ENCODE results near the gene TBC1D22A. TPM values are rescaled to one million over a fixed set of nuclear protein-coding genes. Genes with fewer than 3 reads are reported as not detected.

The TBC1D22A gene
- total and polyA plus RNA-seq, 11 donors = 9.4 to 30.7 (median 18.6) TPM

DNA sequence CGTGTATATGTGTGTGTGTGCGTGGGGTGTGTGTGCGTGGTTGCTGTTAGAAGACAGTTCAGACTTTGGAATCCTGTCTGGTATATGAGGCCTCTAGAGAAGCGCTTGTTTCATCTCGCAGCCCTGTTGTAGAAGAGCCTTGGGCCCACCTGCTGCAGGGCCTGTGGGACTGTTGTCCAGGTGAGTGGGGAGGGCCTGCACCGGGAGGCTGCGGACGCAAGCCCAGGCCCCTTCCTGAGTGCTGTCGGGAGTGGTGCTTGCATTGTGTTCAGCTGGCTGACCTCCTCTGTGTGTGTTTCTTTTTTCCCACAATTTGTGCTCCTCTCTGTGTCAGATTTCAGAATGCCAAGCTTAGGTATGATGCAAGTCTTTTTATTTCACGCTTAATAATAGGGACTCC is 128.4 kb downstream of the TBC1D22A start:
- Histone ChIP-seq H3K4me3 (no peak overlapping the region), H3K27ac (no peak overlapping the region), H3K4me1 (peaks cover 0 to 22% (median 13%) of the 10 kb centered on the region in 12 donors), H3K9me3 (no peaks in the 10 kb centered on the region), H3K27me3 (no peaks in the 10 kb centered on the region), H3K36me3 (peaks cover 0 to 74% (median 21%) of the 10 kb centered on the region in 9 donors)
- 89 to 95% (median 95%) methylated on average over 10 of the region's 10 CpGs for WGBS, 4 donors
- ATAC-seq (no peak), DNase-seq (no peak)
- intact Hi-C loops (cut with DNase I) = no loop called here
- TF ChIP-seq, protein P1, sequence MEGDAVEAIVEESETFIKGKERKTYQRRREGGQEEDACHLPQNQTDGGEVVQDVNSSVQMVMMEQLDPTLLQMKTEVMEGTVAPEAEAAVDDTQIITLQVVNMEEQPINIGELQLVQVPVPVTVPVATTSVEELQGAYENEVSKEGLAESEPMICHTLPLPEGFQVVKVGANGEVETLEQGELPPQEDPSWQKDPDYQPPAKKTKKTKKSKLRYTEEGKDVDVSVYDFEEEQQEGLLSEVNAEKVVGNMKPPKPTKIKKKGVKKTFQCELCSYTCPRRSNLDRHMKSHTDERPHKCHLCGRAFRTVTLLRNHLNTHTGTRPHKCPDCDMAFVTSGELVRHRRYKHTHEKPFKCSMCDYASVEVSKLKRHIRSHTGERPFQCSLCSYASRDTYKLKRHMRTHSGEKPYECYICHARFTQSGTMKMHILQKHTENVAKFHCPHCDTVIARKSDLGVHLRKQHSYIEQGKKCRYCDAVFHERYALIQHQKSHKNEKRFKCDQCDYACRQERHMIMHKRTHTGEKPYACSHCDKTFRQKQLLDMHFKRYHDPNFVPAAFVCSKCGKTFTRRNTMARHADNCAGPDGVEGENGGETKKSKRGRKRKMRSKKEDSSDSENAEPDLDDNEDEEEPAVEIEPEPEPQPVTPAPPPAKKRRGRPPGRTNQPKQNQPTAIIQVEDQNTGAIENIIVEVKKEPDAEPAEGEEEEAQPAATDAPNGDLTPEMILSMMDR (IDR thresholded peaks at IDR 0.05) = no peak
- no peak for TF ChIP-seq POLR2A (IDR thresholded peaks at IDR 0.05)

- H3K9me3 ChIP-seq = no peaks in the 10 kb centered on the region
- DNase-seq (no peak), ATAC-seq (no peak)
- TF ChIP-seq, protein P1 (IDR thresholded peaks at IDR 0.05) = no peak
- TF ChIP-seq POLR2A (IDR thresholded peaks at IDR 0.05) = no peak
- 94 to 98% (median 96%) methylated on average over 5 of the region's 5 CpGs for WGBS, 4 donors
- H3K36me3 ChIP-seq = peaks cover 0 to 69% (median 24%) of the 10 kb centered on the region in 9 donors
- H3K27ac ChIP-seq = no peak overlapping the region
- intact Hi-C loops (cut with DNase I) = no loop called here
- H3K27me3 ChIP-seq = no peaks in the 10 kb centered on the region
- H3K4me3 ChIP-seq = no peak overlapping the region
- peaks cover 0 to 22% (median 13%) of the 10 kb centered on the region in 12 donors for H3K4me1 ChIP-seq
Observed at GRCh38 chr22:46891382-46891951, 129.0 kb downstream of the TBC1D22A start.

- no peaks in the 10 kb centered on the region for H3K9me3 ChIP-seq
- WGBS, 4 donors = 86 to 96% (median 92%) methylated on average over 15 of the region's 15 CpGs
- DNase-seq (no peak), ATAC-seq (no peak)
- H3K4me3 ChIP-seq = no peak overlapping the region
- H3K27ac ChIP-seq = no peak overlapping the region
- H3K36me3 ChIP-seq = peaks cover 0 to 65% (median 24%) of the 10 kb centered on the region in 9 donors
- H3K27me3 ChIP-seq = no peaks in the 10 kb centered on the region
- peaks cover 0 to 22% (median 13%) of the 10 kb centered on the region in 12 donors for H3K4me1 ChIP-seq
- intact Hi-C loops (cut with DNase I) = no loop called here
- TF ChIP-seq POLR2A (IDR thresholded peaks at IDR 0.05) = no peak
- TF ChIP-seq, protein P1 (IDR thresholded peaks at IDR 0.05) = no peak
Observed at GRCh38 chr22:46892866-46893265, 130.4 kb downstream of the TBC1D22A start.

- peaks cover 0 to 59% (median 24%) of the 10 kb centered on the region in 9 donors for H3K36me3 ChIP-seq
Observed at GRCh38 chr22:46893281-46894020, 131.0 kb downstream of the TBC1D22A start.

More at GRCh38 chr22:46893281-46894020, 131.0 kb downstream of the TBC1D22A start:
- 78 to 91% (median 87%) methylated on average over 10 of the region's 10 CpGs for WGBS, 4 donors
- Histone ChIP-seq H3K27ac (peak overlapping the region in 4 of 12 donors; percentile 34 to 70 (median 51)), H3K9me3 (no peaks in the 10 kb centered on the region), H3K27me3 (no peaks in the 10 kb centered on the region), H3K4me1 (peaks cover 0 to 22% (median 13%) of the 10 kb centered on the region in 12 donors), H3K4me3 (no peak overlapping the region)
- ATAC-seq (peak in 1 of 4 donors; percentile 10), DNase-seq (no peak)
- no peak for TF ChIP-seq POLR2A (IDR thresholded peaks at IDR 0.05)
- TF ChIP-seq, protein P1 (IDR thresholded peaks at IDR 0.05) = no peak
- intact Hi-C loops (cut with DNase I) = no loop called here

Data from heart left ventricle (tissue), 16 donors.